HG03103 (cell line): Measurements from ENCODE around the gene PEX14.
"Not testable (repeated sequence)": the region's sequence is repeated elsewhere in the genome, so short reads cannot be mapped to it uniquely, and the experiment has no call there.

Source experiments
- ATAC-seq: cut with Tn5 transposase; IDR thresholded peaks from one replicate; pipeline ENCODE4 v1.9.1; 2021; ENCODE audit warnings: low read depth; ENCODE audit not compliant: unreplicated experiment

The PEX14 gene

GRCh38 chr1:10490286-10490970 is 15.7 kb downstream of the PEX14 start:
- no peak for ATAC-seq

- no peak for ATAC-seq
These were observed 19.6 kb downstream of the PEX14 start for GRCh38 chr1:10494418-10494753.

- ATAC-seq: peak; percentile 62
These were observed 20.2 kb downstream of the PEX14 start for GRCh38 chr1:10494754-10495474.

GRCh38 chr1:10495475-10495817 is 20.7 kb downstream of the PEX14 start:
- ATAC-seq: no peak

GRCh38 chr1:10495952-10496351 is 21.2 kb downstream of the PEX14 start:
- no peak for ATAC-seq

- no peak for ATAC-seq
These were observed 22.4 kb downstream of the PEX14 start for GRCh38 chr1:10497109-10497508.

GRCh38 chr1:10498231-10498630 is 23.5 kb downstream of the PEX14 start:
- ATAC-seq: no peak

GRCh38 chr1:10502206-10502605 is 27.5 kb downstream of the PEX14 start:
- ATAC-seq: no peak

GRCh38 chr1:10504249-10504648 is 29.5 kb downstream of the PEX14 start:
- ATAC-seq: no peak

GRCh38 chr1:10506046-10506676 is 31.4 kb downstream of the PEX14 start:
- ATAC-seq: not testable (repeated sequence)

GRCh38 chr1:10506677-10507047 is 31.9 kb downstream of the PEX14 start:
- no peak for ATAC-seq

GRCh38 chr1:10507111-10507879 is 32.5 kb downstream of the PEX14 start:
- ATAC-seq: no peak

GRCh38 chr1:10508511-10508951 is 33.8 kb downstream of the PEX14 start:
- ATAC-seq: no peak

GRCh38 chr1:10509809-10510509 is 35.2 kb downstream of the PEX14 start:
- no peak for ATAC-seq

GRCh38 chr1:10510520-10511493 is 36.1 kb downstream of the PEX14 start:
- peak; percentile 85 for ATAC-seq

GRCh38 chr1:10511494-10511885 is 36.7 kb downstream of the PEX14 start:
- ATAC-seq: no peak

- no peak for ATAC-seq
These were observed 38.4 kb downstream of the PEX14 start for GRCh38 chr1:10513199-10513598.

- no peak for ATAC-seq
These were observed 39.9 kb downstream of the PEX14 start for GRCh38 chr1:10514490-10515235.
